ENCODE results near the gene FBXO8. TPM values are rescaled to one million over a fixed set of nuclear protein-coding genes. Genes with fewer than 3 reads are reported as not detected.
A peak's percentile ranks its signal among the peaks of the same experiment; 100 is the strongest.

FBXO8 gene
- total RNA-seq, 1 donor from 2014 or later = 18.9 TPM

DNA sequence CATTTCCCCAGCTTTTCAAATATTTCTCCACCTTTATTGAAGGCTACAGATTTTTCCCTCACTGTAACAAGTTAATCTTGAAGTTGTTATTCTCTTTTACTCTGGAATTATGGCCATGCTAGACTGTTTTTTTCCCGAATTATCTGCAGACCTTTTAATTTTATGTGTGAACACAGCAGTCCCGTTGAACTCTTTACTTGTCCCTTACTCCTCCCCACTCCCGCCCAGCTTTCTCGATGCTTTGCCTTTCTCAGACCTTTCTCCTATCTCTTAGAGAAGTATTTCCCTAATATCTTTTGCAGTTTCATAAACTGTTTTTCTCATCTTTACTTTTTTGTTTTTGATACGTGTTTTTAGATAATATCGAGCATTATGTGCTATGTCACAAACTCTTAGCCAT lies 1.0 kb upstream of the FBXO8 start:
- TF ChIP-seq, protein P1, sequence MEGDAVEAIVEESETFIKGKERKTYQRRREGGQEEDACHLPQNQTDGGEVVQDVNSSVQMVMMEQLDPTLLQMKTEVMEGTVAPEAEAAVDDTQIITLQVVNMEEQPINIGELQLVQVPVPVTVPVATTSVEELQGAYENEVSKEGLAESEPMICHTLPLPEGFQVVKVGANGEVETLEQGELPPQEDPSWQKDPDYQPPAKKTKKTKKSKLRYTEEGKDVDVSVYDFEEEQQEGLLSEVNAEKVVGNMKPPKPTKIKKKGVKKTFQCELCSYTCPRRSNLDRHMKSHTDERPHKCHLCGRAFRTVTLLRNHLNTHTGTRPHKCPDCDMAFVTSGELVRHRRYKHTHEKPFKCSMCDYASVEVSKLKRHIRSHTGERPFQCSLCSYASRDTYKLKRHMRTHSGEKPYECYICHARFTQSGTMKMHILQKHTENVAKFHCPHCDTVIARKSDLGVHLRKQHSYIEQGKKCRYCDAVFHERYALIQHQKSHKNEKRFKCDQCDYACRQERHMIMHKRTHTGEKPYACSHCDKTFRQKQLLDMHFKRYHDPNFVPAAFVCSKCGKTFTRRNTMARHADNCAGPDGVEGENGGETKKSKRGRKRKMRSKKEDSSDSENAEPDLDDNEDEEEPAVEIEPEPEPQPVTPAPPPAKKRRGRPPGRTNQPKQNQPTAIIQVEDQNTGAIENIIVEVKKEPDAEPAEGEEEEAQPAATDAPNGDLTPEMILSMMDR (IDR thresholded peaks at IDR 0.05) = no peak
- Mint-ChIP-seq H3K27ac (ENCODE audit: unreplicated experiment) (peak overlapping the region; percentile 99), H3K36me3 (ENCODE audit: low read depth) (peaks cover under 1% of the 10 kb centered on the region), H3K27me3 (ENCODE audit: low read depth) (no peaks in the 10 kb centered on the region), H3K9me3 (ENCODE audit: low read depth) (peaks cover 3% of the 10 kb centered on the region), H3K4me3 (ENCODE audit: unreplicated experiment) (peak overlapping the region; percentile 99), H3K4me1 (ENCODE audit: low read depth) (peaks cover 40% of the 10 kb centered on the region)
- DNase-seq (ENCODE audit: low spot score) = no peak

- Mint-ChIP-seq H3K9me3 (ENCODE audit: low read depth) (peaks cover 10% of the 10 kb centered on the region), H3K4me3 (ENCODE audit: unreplicated experiment) (peak overlapping the region; percentile 99), H3K27me3 (ENCODE audit: low read depth) (no peaks in the 10 kb centered on the region), H3K36me3 (ENCODE audit: low read depth) (peaks cover 6% of the 10 kb centered on the region), H3K27ac (ENCODE audit: unreplicated experiment) (peak overlapping the region; percentile 99), H3K4me1 (ENCODE audit: low read depth) (peaks cover 40% of the 10 kb centered on the region)
- TF ChIP-seq, protein P1 (IDR thresholded peaks at IDR 0.05) = no peak
- no peak for DNase-seq (ENCODE audit: low spot score)
Observed at GRCh38 chr4:174282836-174283506, 496 bp downstream of the FBXO8 start.

DNA sequence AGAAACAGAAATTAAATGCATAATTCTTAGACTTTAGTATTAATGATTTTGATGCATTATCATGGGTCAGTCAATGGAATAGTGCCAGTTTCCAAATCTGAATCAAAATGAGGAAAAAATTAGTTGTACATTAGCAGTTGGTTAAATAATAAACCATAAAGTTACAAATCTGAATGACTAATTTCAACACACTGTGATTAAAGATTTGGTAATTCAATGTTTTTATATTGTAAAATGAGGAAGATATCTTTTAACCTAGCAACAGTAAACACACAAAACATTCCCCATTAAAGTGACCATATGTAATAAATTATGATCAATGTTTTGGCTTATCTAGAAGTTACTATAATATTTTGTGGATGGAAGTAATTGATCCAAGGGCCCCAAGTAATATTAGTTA lies 1.6 kb downstream of the FBXO8 start:
- H3K4me3 Mint-ChIP-seq (ENCODE audit: unreplicated experiment) = peak overlapping the region; percentile 99
- no peak overlapping the region for H3K27ac Mint-ChIP-seq (ENCODE audit: unreplicated experiment)
- TF ChIP-seq, protein P1 (IDR thresholded peaks at IDR 0.05) = no peak
- H3K4me1 Mint-ChIP-seq (ENCODE audit: low read depth) = peaks cover 40% of the 10 kb centered on the region
- peaks cover 10% of the 10 kb centered on the region for H3K9me3 Mint-ChIP-seq (ENCODE audit: low read depth)
- peaks cover 6% of the 10 kb centered on the region for H3K36me3 Mint-ChIP-seq (ENCODE audit: low read depth)
- DNase-seq (ENCODE audit: low spot score) = no peak
- no peaks in the 10 kb centered on the region for H3K27me3 Mint-ChIP-seq (ENCODE audit: low read depth)

DNA sequence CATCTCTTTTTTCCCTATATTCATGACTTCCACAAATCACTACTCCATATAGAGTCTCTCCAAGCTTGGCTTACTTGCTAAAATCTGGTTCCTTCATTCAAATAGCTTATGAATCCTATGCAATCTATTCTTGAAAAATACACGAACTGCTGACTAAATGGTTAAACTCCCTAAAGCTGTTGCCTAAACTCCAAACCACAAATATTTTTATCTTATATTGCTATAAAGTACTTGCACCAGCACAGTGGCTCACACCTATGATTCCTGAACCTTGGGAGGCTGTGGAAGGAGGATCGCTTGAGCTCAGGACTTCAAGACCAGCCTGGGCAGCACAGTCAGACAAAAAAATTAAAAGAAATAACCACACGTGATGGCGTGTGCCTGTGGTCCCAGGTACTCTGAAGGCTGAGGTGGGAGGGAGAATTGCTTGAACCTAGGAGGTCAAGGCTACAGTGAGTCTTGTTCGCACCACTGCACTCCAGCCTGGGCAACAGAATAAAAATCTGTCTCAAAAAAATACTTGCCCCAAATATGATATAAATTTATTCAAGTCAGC lies 2.2 kb downstream of the FBXO8 start:
- H3K27me3 Mint-ChIP-seq (ENCODE audit: low read depth) = no peaks in the 10 kb centered on the region
- TF ChIP-seq, protein P1 (IDR thresholded peaks at IDR 0.05) = no peak
- no peak overlapping the region for H3K4me3 Mint-ChIP-seq (ENCODE audit: unreplicated experiment)
- peaks cover 10% of the 10 kb centered on the region for H3K9me3 Mint-ChIP-seq (ENCODE audit: low read depth)
- no peak overlapping the region for H3K27ac Mint-ChIP-seq (ENCODE audit: unreplicated experiment)
- H3K4me1 Mint-ChIP-seq (ENCODE audit: low read depth) = peaks cover 40% of the 10 kb centered on the region
- H3K36me3 Mint-ChIP-seq (ENCODE audit: low read depth) = peaks cover 6% of the 10 kb centered on the region
- DNase-seq (ENCODE audit: low spot score) = no peak

DNA sequence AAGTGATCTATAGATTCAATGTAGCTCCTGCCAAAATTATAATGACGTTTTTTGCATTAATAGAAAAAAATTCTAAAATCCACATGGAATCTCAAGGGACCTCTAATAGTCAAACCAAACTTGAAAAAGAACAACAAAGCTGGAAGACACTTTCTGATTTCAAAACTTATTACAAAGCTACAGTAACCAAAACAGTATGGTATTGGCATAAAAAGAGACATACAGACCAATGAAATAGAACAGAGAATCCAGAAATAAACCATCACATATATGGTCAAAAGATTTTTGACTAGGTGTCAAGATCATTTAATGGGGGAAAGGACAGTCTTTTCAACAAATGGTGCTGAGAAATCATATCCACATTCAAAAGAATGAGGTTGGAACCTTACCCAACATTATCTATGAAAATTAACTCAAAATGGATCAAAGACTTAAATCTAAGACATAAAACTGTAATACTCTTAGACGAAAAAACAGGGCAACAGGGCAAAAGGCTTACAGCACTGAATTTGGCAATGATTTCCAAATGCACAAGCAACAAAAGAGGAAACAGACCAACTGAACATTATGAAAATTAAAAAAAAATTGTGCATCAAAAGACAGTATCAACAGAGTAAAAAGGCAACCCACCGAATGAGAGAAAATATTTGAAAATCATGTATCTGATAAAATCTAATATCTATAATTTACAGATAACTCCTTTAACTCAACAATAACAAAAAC lies 3.9 kb downstream of the FBXO8 start:
- TF ChIP-seq, protein P1 (IDR thresholded peaks at IDR 0.05) = no peak
- peaks cover 27% of the 10 kb centered on the region for H3K4me1 Mint-ChIP-seq (ENCODE audit: low read depth)
- no peak for DNase-seq (ENCODE audit: low spot score)
- H3K4me3 Mint-ChIP-seq (ENCODE audit: unreplicated experiment) = no peak overlapping the region
- H3K36me3 Mint-ChIP-seq (ENCODE audit: low read depth) = peaks cover 6% of the 10 kb centered on the region
- H3K27ac Mint-ChIP-seq (ENCODE audit: unreplicated experiment) = no peak overlapping the region
- H3K9me3 Mint-ChIP-seq (ENCODE audit: low read depth) = peaks cover 10% of the 10 kb centered on the region
- no peaks in the 10 kb centered on the region for H3K27me3 Mint-ChIP-seq (ENCODE audit: low read depth)
